ENCODE data around the gene MYBPC2. TPM values are rescaled to one million over a fixed set of nuclear protein-coding genes. Genes with fewer than 3 reads are reported as not detected.
A peak's percentile ranks its signal among the peaks of the same experiment; 100 is the strongest.

The MYBPC2 gene
- total RNA-seq, 1 experiment from 2014 or later, result not detected

- no peaks in the 10 kb centered on the region for H3K36me3 ChIP-seq (ENCODE audit: insufficient read depth, low read length, poor library complexity, severe bottlenecking)
- TF ChIP-seq CTCF (conservative IDR thresholded peaks at IDR 0.05; ENCODE audit: low read depth, low read length) (0 out of 2 replicates have a peak, but pooled peaks have one; percentile 28), EZH2 (IDR thresholded peaks at IDR 0.05; ENCODE audit: borderline replicate concordance, low read depth, low read length, poor library complexity, severe bottlenecking) (no peak)
- no peaks in the 10 kb centered on the region for H3K4me1 ChIP-seq (ENCODE audit: insufficient read depth, low read length, poor library complexity, severe bottlenecking)
- intact Hi-C loops (cut with micrococcal nuclease; ENCODE audit: unreplicated experiment), result no loop called here
- no peak for DNase-seq (ENCODE audit: low spot score)
- CTCF ChIA-PET, result no interaction called here
- no TSS peak for BruUV-seq (replicated peaks)
- H3K4me3 ChIP-seq (ENCODE audit: low read depth, low read length, poor library complexity, severe bottlenecking), result no peak overlapping the region
- no peak overlapping the region for H3K27ac ChIP-seq (ENCODE audit: low read depth, low read length, poor library complexity, severe bottlenecking)
- H3K9me3 ChIP-seq (ENCODE audit: low read depth, low read length, poor library complexity, severe bottlenecking), result no peaks in the 10 kb centered on the region
- POLR2A ChIA-PET (ENCODE audit: low non-redundant PET), result no interaction called here
- H3K27me3 ChIP-seq (replicated peaks; ENCODE audit: insufficient read depth, low read depth, low read length, poor library complexity), result no peaks in the 10 kb centered on the region
Observed at GRCh38 chr19:50465986-50466705, 33.5 kb downstream of the MYBPC2 start.

GRCh38 chr19:50466706-50467039 is 34.0 kb downstream of the MYBPC2 start:
- Histone ChIP-seq H3K4me3 (ENCODE audit: low read depth, low read length, poor library complexity, severe bottlenecking) (no peak overlapping the region), H3K36me3 (ENCODE audit: insufficient read depth, low read length, poor library complexity, severe bottlenecking) (no peaks in the 10 kb centered on the region), H3K27ac (ENCODE audit: low read depth, low read length, poor library complexity, severe bottlenecking) (no peak overlapping the region), H3K4me1 (ENCODE audit: insufficient read depth, low read length, poor library complexity, severe bottlenecking) (no peaks in the 10 kb centered on the region), H3K27me3 (replicated peaks; ENCODE audit: insufficient read depth, low read depth, low read length, poor library complexity) (no peaks in the 10 kb centered on the region), H3K9me3 (ENCODE audit: low read depth, low read length, poor library complexity, severe bottlenecking) (no peaks in the 10 kb centered on the region)
- no peak for DNase-seq (ENCODE audit: low spot score)
- no TSS peak for BruUV-seq (replicated peaks)
- intact Hi-C loops (cut with micrococcal nuclease; ENCODE audit: unreplicated experiment), result no loop called here
- ChIA-PET CTCF (no interaction called here), POLR2A (ENCODE audit: low non-redundant PET) (no interaction called here)
- TF ChIP-seq EZH2 (IDR thresholded peaks at IDR 0.05; ENCODE audit: borderline replicate concordance, low read depth, low read length, poor library complexity, severe bottlenecking) (no peak), CTCF (conservative IDR thresholded peaks at IDR 0.05; ENCODE audit: low read depth, low read length) (no peak)

- CTCF ChIA-PET, result no interaction called here
- DNase-seq (ENCODE audit: low spot score), result no peak
- H3K4me3 ChIP-seq (ENCODE audit: low read depth, low read length, poor library complexity, severe bottlenecking), result no peak overlapping the region
- no peaks in the 10 kb centered on the region for H3K9me3 ChIP-seq (ENCODE audit: low read depth, low read length, poor library complexity, severe bottlenecking)
- intact Hi-C loops (cut with micrococcal nuclease; ENCODE audit: unreplicated experiment), result no loop called here
- no peaks in the 10 kb centered on the region for H3K27me3 ChIP-seq (replicated peaks; ENCODE audit: insufficient read depth, low read depth, low read length, poor library complexity)
- no peak for TF ChIP-seq CTCF (conservative IDR thresholded peaks at IDR 0.05; ENCODE audit: low read depth, low read length)
- TF ChIP-seq EZH2 (IDR thresholded peaks at IDR 0.05; ENCODE audit: borderline replicate concordance, low read depth, low read length, poor library complexity, severe bottlenecking), result no peak
- H3K36me3 ChIP-seq (ENCODE audit: insufficient read depth, low read length, poor library complexity, severe bottlenecking), result no peaks in the 10 kb centered on the region
- H3K27ac ChIP-seq (ENCODE audit: low read depth, low read length, poor library complexity, severe bottlenecking), result no peak overlapping the region
- no TSS peak for BruUV-seq (replicated peaks)
- no peaks in the 10 kb centered on the region for H3K4me1 ChIP-seq (ENCODE audit: insufficient read depth, low read length, poor library complexity, severe bottlenecking)
- POLR2A ChIA-PET (ENCODE audit: low non-redundant PET), result no interaction called here
Observed at GRCh38 chr19:50467566-50467965, 34.9 kb downstream of the MYBPC2 start.

Data from A673 (cell line).